GM21529 (cell line): Measurements from ENCODE around the gene ADISSP.

ENCODE experiments used
- ATAC-seq: cut with Tn5 transposase; IDR thresholded peaks from one replicate; pipeline ENCODE4 v1.9.1; 2021; ENCODE audit not compliant: unreplicated experiment

Gene ADISSP

DNA sequence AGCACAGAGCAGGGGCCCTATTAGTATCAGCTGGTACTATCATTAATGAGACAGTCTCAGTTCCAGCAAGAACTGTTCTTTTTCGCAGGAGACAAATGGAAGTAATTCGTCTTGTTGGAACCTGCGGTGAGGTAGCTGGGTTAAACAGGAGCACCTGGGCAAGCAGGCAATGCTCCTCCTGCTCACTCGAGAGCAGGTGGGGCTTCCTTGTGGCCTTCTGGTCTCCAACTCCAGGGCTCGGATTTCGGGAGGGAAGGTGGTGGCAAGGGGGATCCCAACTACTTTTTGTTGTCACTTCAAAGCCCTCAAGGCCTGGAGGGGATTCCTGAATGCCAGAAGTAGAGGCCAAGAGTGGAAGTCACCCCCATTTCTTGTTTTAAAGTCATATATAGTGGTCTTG, 15.0 kb upstream of the ADISSP start:
- no peak for ATAC-seq

DNA sequence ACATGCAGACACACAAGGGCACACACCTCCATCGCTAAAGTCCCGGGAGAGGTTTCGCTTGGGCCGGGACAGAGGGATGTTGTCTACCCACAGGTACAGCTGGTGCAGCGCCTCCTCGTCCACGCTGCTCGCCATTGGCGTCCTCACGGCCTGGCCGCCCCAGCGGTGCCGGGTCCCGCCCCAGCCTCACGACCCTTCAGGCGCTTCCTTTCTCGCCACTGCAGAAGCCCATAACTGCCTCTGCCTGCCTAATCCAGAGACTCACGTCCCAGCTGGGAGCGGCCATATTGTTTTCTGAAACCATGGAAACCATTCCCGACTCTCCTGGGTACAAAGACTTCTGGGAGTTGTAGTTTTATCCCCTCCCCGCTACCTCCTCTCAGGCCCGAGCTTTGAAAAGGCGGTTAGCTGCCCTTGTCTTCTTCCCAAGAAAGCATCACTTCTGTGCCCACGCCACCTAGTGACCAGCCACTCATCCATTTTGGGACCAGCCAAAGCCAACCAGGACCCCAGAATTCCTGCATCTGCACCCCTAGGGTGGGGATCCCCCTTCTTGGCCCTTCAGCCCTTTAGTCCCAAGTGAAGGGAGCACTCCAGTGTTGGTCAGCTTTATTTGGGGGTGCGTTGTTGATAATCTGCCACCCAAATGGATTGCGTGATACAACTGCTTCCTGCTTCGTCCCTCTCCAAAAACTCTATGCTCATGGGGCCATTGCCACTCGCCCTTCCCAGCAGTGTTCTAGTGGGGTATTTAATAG, 13.8 kb upstream of the ADISSP start, which contains the start of gene SPEF1:
Gene SPEF1 (minus strand): TSS at position 296 of the 758 bp plus-strand sequence. CDS start 161 bp downstream, at position 135.
- peak; percentile 59 for ATAC-seq

DNA sequence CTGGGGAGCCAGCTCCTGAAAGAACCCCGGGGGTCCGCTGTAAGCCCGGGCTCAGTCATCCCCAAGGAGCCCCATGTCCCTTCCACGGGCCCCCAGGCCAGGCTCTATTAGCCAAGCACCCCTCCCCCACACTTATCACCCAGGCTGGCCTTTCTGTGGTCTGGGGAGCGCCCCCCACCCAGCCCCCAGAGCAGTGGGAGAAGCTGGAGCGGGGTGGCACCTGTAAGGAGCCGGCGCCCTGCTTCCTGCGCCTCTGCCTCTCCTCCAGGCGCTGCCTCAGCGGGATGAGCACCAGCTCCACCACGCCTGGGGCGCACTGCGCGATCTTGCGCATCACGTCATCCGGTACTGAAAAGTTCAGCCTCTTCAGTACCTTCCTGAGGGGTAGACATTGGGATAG, 11.4 kb upstream of the ADISSP start:
- no peak for ATAC-seq

DNA sequence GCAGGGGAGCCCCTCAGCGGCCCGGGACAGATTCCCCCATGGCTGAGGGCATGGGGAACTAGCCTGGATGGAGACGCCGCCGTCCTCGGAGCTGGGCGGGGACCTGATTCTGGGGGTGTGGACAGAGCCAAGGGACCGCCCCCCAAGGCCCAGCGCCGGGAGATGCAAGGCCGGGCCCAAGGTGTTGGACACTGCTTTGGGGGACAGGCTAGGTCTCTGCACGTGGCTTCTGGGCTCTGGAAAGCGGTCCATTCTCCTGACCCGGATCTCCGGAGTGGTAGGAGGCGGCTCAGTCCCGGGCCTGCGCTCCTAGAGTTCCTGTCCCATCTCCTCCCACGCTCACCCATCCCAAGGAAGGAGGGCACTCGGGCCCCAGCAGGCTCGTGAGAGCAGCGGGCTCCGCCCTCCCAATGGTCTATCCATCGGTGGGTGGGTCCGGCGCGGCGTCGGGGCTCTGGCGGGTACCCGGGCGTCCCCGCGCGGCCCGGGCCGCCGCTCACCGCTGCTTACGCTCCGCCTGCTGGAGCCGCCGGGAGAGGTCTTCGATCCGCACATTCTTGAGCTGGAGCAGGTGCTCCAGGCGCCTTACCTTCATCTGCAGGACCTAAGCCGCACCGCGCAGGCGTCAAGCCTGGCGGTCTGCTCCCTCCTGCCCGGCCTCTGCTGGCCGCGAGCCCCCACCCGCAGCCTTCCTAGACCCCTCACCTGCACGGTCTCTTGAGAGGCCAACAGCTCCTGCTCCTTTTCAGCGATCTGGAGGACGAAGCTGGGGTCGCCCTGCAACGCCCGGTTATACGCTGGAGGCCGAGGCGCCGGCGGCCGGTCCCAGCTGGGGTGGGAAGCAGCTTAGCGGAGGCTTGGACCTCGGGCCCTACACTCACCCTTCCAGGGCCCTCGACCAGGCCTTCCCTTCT, 10.4 kb upstream of the ADISSP start:
- ATAC-seq, result peak; percentile 48

DNA sequence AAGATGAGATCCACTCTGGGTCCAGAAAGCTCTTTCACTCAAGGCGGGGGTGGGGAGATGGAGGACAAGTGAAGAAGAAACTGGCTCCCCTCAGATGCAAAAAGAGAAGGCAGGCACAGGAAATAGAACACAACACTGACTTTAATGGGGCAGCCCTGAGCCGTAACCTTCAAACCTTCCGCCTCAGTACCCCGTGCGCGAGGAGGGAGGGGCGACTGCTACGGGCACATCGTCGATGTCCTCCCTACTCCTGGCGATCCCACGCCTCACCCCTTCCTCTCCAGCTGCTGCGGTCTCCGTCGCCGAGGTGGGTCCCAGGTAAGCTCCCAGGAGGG, 9.8 kb upstream of the ADISSP start:
- ATAC-seq, result peak; percentile 10

DNA sequence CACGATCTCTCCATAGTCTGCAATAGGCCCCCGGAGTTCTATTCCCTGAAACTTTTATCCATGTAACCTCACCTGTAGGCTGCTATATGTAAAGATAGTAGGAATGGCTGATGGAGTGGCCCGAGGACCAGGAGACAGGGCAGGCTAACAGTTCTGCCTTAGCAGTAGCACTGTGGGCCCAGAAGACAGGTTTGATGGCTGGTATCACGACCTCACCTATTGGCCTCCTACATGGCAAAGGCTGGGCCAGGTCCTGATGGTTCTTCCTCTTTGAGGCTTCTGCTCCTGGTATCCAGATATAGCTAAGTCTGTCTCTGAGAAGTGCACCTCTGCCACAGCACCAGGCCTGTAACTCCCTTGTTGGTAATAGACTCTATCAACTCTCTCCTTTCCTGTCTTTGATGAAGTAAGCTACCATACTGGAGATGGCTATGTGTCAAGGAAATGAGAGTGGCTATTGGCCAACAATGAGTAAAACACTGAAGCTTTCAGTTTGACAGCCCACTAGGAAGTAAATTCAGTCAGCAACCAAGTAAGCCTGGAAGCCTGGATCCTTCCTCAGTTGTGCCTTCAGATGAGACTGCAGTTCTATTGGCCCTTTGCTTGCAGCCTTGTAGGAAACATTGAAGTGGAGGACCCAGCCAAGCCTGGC, 8.0 kb upstream of the ADISSP start:
- ATAC-seq, result no peak

DNA sequence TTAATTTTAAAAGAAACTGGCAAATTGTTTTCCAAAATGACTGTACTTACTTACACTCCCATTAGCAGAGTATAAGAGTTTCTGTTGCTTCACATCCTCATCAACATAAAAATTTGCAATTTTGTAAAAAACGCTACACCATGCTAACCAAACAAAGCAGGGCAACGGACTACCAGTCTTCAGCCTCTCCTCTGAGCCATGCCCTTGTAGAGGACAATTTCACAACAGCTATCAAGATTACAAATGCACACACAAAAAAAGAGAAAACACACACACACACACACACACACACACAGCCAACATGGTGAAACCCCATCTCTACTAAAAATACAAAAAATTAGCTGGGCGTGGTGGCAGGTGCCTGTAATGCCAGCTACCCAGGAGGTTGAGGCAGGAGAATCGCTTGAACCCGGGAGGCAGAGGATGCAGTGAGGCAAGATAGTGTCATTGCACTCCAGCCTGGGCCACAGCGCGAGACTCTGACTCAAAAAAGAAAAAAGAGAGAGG, 4.1 kb upstream of the ADISSP start:
- no peak for ATAC-seq

DNA sequence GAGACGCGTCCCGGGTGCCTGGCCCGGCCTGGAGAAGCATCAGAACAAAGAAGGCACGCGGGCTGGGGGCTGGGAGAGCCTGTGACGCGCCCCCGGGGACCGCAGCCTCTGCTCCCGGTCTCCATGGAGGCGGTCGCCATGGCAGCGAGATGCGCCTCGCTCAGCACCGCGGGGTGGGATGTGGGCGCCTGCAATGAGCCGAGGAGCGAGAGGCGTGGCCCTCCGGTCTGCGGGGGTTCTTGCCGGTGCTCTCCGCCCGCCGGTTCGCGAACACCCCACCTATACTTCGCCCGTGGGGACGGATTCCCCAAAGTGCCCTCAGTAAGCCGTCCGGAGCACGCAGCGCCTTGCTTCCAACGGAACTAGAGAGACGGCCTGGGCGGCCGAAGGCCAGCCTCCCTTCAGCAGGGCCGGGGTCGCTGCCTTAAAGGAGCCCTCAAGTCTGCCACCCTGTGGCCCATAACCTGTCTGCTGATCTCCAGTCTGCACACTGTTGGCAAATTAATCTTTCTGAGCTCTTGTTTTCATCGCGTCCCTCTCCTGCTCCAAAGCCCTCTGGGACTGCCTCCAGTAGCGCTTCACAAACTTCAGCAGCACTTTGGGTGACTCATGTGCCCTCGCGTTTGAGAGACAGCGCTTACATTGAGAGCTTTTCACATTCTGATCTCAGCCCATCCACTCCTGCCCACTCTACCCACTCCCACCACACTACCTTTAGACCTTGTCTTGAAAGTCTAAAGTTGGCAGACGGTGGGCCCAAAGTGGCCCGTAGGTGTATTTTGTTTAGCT, 983 bp upstream of the ADISSP start:
- ATAC-seq, result peak; percentile 41

DNA sequence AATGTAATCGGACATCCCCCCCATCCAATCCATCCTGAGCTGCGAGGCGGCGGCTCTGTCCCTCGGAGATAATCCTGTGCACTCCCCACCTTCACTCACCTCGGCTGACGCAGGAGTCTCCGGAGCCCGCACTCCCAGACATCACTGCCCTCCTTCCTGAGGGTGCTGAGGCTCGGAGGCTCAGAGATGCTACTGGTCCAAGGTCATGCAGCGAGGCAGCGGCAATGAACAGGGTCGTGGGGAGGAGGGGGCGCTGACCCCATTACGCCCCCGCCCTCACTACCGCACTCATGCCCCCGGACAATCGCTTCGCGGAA, 485 bp downstream of the ADISSP start:
- ATAC-seq, result no peak

DNA sequence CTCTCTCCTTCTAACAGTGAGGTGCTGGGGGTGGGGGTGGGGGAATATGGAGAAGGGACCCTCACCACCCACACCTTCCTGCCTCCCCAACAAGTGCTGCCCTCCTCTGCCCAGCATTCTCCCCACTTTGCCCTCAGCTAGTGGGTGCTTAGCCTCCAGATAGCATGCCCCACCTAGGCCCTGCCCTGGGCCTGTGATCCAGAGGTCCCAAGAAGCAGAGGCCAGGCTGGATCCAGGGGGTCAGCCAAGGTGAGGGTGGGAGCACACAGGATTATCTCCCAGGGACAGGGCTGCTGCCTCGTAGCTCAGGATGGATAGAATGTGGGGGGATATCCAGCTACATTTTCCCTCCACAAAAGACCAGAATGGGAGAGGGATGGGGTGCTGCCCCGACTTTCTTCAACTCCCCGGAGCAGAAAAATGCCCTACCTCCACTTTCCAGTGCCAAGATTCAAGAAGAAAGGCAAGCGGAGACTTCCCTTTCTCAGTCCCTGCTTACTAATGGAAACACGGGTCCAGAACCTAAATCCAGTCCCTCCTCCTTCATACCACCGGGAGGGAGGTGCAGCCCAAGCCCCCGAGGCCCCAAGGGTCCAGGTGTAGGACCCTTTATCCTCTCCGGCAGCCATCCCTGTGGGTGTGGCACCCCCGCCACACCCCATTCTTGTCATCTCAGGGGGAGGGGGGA, 987 bp downstream of the ADISSP start:
- no peak for ATAC-seq

DNA sequence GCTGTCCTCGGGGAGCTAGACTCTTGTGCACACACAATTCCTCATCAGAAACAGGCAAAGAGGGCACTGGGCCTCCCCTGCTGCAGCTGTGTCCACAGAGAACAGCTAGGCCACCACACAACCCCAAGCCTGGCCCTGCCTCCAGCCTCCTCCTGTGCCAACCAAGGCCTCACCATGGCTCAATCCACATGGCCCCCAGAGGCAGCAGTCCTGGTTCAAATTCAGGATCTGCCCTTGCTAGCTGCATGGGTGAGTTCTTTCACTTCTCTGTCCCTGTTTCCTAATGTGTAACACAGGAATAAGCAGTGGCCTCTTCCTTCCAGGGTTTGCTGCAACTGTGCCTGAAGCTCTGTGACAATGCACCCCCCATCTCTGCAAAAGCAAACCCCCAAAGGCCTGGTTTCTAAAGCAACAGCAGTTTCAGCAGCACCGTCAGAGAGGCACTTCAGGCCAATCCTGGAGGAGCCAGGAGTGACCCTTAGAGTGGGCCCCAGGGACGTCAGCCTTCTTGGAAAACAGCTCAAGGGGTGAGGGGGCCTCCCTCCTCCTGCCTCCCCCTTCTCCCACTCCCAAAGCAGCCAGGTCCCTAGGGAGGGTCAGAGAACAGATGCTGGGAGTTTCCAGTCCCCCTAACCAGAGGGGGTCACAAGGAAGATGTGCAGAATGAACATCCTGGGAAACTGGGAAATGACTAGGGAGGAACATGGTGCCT, 2.2 kb downstream of the ADISSP start:
- ATAC-seq, result no peak

DNA sequence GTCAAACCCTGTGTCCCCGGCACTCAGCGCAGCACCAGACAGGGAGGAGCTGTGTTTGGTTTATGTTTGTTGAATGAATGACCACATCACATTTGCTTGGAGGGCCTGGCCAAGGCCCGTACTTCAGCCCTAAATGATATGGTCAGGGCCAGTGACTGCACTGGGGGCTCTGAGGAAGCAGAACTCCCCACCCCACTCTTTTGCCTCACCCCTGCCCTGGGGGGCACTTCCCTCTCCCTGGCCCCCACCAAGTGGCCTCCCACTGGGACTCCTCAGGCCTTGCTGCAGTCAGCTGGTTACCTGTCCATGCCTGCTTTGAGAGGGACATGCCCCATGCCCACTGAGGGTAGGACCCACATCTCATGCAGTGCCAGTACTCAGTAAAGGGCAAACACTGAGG, 2.9 kb downstream of the ADISSP start:
- no peak for ATAC-seq

DNA sequence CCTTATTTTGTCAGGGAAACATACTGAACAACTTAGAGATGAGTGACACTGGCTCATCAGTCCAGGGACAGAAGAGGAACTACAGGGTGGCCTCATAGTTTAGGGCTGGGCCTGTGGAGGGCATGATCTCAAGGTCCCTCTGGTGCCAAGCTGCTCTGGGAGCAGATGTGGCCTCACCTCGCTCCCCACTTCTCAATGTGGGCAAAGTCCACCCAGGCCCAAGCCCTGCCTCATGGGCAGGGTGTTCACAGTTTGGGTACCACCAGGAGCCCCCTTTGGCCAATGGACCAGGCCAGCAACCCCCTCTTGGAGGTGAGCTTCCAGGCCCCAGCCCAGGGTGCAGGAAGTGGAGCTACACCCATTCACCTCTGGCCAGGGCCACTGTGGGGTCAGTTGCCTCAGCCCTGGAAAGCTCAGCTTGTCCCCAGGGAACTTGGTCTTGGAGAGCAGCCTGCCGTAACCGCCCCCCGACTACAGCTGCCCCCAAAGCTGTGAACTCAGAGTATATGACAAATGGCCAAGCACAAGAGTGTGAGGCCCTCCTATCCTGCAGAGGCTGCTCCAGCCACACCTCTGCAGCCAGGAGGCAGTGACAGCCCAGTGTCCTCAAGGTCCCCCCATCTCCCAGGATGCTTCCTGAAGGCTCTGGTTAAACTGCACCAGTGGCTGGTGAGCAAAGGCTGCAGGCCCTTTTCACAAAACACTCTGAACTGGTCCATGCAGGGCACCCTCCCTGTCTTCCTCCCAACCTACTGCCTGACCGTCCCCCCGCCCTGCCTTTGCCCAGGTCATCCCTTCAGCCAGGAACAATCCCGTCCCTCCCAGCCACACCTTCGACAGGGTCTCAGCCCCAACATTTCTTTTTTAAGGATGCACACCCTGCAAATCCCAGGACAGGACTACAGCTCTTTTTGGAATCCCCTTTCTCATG, 3.6 kb downstream of the ADISSP start:
- no peak for ATAC-seq

DNA sequence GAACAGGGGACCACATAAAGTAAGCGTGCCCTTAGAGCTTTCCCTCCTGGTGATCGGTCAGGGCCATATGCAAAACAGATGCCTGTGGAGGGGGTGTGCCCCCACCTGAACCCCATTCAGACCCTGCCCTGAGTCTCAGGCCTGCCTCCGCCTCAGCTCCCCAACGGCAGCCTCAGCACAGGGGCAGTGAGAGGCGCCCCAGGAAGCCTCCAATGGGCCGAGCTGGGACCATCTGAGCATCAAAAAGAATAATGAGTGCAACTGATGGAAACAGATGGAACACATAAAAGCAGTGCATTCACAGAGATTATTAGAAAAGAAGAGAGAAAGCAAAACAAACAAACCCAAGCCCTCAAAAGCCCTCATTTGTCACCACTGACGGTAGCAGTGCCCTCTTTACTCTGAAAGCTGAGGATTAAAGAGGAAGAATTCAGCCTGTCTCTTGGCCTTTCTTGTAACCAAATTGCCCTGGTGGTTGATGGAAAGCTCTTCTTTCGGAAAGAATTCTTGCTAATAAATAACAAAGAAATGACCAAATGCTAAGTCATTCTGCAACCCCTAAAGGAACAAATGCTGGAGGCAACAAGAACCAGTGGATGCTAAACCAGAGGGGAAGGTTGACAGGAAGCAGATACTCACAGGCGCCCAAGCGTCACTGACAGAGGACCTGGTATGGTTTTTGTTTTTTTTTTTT, 6.8 kb downstream of the ADISSP start:
- ATAC-seq, result no peak

DNA sequence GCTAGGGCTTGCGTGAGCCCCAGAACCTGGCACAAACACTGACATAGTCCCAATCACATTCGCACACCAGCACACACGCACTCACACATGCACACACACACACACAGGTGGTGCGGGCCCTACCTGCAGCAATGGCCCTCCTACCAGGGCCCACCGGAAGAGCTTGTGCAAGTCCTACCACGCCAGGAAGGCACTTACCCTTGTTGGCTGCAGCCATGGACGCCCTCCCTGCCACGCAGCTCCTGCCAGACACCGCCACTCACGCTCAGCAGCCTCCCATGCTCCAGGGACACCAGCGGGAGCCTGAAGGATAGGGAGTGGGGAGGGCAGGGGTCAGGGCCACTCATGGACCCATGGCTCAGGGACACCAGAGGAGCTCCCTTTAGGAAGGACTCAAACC, 7.7 kb downstream of the ADISSP start:
- no peak for ATAC-seq

DNA sequence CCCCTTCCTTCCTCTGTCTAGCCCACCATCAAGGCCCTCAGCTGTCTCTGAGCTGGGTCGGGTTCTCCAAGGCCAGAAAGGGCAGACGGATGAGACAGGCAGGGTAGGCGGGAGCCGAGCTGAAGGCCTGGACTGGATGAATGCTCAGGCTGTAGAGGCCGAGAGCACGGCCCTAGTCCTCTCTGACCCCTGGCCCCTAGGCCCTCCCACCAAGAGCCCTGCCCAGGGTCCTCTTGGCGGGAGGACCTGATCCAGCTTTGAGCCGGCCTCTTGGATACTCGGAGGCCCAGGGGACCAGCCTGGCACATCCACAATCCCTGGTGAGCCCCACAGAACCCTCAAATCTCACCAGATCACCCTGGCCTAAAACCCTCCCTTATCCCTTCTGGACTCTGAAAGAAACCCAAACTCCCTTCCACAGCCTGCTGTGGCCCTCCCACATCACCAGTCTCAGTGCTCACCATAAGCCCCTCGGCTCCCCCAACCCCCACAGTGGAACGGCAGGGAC, 8.2 kb downstream of the ADISSP start:
- ATAC-seq, result no peak

DNA sequence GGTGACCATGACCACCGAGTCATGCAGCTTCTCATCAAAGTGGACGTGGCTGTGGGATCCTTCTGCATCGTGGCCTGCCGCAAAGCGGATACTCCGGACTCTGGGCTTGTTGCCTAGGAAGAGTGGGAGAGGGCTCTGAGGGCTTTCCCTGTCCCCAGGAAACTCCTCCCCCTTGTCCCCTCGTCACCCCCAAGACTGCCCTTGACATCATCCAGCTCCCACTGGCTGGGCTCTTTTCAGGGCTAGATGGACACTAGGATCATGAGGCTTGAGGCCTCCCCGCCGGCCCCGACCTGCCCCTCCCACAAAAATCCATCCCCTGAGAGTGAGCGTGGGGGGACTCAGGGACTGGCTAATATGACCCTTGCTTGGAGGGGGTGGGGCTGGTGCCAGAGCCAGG, 9.0 kb downstream of the ADISSP start:
- ATAC-seq, result no peak

DNA sequence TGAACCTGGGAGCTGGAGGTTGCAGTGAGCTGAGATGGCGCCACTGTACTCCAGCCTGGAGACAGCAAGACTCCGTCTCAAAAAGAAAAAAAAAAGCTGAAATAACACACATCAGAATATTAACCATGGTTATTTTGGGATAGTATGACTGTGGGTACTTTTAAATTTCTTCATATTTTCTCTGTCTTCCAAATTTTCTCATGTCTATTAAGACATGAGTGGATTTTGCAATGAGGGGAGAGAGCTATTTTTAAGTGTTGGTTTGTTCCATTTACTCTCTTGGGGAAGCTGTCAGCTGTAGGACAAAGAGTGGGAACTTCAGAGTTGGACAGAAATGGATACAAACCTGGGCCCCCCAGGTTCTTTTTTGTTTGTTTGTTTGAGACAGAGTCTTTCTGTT, 10.3 kb downstream of the ADISSP start:
- no peak for ATAC-seq
